ENCODE data around the gene PPARA. TPM values are rescaled to one million over a fixed set of nuclear protein-coding genes. Genes with fewer than 3 reads are reported as not detected.

Gene PPARA
- total RNA-seq, 2 donors from 2014 or later = 48.4 to 67.1 TPM

DNA sequence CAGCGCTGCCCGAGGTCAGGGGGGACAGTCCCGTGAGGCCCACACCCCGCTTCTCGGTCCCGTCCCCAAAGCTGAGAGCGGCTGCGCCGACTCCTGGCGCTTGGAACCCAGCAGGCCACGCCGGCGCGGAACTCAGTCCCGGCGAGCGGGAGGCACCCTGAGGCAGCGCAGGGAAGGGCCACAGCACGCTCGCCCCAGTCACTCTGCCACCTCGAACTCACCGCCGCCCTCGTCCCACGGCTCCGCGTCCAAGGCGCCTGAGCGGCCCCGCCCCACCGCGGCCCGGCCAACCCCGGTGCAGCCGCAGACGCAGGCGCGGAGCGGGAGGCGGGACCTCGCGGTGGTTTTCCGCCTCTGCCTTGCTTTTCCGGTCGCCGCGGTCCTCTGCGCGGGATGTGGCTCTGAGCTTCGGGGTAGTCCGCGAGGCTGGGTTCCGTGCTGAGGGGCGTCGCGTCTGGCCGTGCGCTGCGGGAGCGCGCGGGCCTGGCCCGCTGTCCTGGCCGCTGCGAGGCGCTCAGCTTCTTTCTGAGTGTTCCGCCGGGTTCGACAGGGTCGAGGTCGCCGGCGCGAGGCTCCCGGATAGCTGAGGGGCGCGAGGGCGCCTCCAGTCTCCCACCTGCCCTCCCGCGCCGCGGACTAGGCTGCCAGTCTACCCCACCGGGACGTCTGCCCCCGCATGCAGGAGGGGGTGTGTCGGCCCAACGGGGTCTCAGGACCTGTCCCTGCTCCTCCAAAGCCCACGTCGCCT is 99.9 kb downstream of the PPARA start, which contains the start of gene CDPF1:
Gene CDPF1 (minus strand): TSS at position 259 of the 748 bp plus-strand sequence. CDS start 2,009 bp downstream, outside the sequence.
- Histone ChIP-seq H3K4me3 (peak within 1 kb of the TSS; percentile 75 to 85), H3K27ac (peak within 1 kb of the TSS; percentile 94 to 95), H3K4me1 (peaks cover 0 to 47% of the 10 kb centered on the region in 2 donors), H3K27me3 (no peaks in the 10 kb centered on the region), H3K9me3 (no peaks in the 10 kb centered on the region), H3K36me3 (no peaks in the 10 kb centered on the region)
- peak; percentile 89 for DNase-seq (ENCODE audit: low spot score)
- TF ChIP-seq, protein P1, sequence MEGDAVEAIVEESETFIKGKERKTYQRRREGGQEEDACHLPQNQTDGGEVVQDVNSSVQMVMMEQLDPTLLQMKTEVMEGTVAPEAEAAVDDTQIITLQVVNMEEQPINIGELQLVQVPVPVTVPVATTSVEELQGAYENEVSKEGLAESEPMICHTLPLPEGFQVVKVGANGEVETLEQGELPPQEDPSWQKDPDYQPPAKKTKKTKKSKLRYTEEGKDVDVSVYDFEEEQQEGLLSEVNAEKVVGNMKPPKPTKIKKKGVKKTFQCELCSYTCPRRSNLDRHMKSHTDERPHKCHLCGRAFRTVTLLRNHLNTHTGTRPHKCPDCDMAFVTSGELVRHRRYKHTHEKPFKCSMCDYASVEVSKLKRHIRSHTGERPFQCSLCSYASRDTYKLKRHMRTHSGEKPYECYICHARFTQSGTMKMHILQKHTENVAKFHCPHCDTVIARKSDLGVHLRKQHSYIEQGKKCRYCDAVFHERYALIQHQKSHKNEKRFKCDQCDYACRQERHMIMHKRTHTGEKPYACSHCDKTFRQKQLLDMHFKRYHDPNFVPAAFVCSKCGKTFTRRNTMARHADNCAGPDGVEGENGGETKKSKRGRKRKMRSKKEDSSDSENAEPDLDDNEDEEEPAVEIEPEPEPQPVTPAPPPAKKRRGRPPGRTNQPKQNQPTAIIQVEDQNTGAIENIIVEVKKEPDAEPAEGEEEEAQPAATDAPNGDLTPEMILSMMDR (IDR thresholded peaks at IDR 0.05) = no peak

DNA sequence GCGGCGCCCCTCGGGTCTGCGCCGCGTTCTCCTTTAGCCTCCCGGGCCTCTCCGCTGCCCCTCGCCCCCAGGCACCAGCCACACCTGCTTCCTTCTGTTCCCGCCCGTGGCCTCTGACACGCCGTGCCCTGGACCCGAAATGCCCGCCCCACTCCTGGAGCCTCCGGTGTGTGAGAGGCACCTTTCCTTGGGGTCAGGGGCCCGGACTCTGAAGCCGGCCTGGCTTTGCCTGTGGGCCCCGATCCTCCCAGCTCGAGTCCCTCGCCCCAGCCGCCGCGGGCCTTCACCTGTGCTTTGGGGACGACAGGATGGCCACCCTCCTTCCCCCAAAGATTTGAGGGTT is 100.4 kb downstream of the PPARA start:
- DNase-seq (ENCODE audit: low spot score) = no peak
- H3K4me1 ChIP-seq = peaks cover 0 to 41% of the 10 kb centered on the region in 2 donors
- TF ChIP-seq, protein P1 (IDR thresholded peaks at IDR 0.05) = no peak

DNA sequence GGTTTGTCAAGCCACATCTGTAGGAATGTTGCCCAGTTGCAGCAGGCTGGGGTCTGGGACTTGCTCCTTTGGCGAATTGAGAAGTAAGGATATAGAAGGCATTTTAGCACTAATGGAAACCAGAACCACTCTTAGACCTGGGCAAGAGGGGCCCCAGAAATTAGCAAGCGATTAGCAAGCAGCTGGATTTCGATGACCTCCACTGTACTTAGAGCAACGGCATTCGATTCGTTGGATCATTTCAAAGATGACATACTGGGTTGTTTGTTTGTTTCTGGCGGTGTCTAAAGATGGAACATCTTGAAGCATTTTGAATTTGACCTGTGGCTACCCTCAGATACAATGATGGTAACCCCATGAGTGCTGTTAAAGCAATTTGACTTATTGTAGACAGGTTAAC is 100.9 kb downstream of the PPARA start:
- H3K4me1 ChIP-seq = peaks cover 0 to 36% of the 10 kb centered on the region in 2 donors
- DNase-seq (ENCODE audit: low spot score) = no peak
- no peaks in the 10 kb centered on the region for H3K27me3 ChIP-seq
- TF ChIP-seq, protein P1 (IDR thresholded peaks at IDR 0.05) = no peak
- no peaks in the 10 kb centered on the region for H3K9me3 ChIP-seq
- no peaks in the 10 kb centered on the region for H3K36me3 ChIP-seq
- H3K4me3 ChIP-seq = peak overlapping the region; percentile 75 to 85
- H3K27ac ChIP-seq = peak overlapping the region; percentile 94 to 95

More for the DNA sequence above, 100.4 kb downstream of the PPARA start:
- no peaks in the 10 kb centered on the region for H3K27me3 ChIP-seq
- H3K36me3 ChIP-seq = no peaks in the 10 kb centered on the region
- H3K27ac ChIP-seq = peak overlapping the region; percentile 94 to 95
- H3K9me3 ChIP-seq = no peaks in the 10 kb centered on the region
- H3K4me3 ChIP-seq = peak overlapping the region; percentile 75 to 85

DNA sequence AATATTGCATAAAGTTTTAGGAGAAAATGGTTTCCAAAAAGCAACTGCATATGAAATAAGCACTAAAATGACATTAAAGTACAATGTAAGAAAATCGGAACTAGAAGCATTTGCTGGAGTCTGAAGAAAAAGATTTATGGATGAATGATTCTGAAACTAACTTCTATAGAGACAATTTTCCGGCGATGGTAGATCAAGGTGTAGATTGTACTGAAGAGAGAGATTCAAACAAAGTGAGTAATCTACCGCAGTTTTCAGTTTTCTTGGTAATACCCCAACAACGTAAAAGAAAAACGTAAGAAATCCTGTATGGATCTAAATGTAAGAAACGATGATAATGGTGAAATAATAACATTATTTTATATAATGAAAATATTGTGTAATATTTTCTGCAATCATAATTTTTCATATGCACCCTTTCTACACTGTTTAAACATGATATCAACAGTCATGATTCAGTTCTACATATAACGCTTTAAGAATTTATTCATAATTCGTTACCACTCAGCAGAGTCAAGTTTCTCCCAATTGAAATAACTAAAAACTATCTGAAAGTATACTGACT is 101.6 kb downstream of the PPARA start:
- H3K36me3 ChIP-seq = no peaks in the 10 kb centered on the region
- no peak overlapping the region for H3K4me3 ChIP-seq
- no peak for DNase-seq (ENCODE audit: low spot score)
- H3K27me3 ChIP-seq = no peaks in the 10 kb centered on the region
- TF ChIP-seq, protein P1 (IDR thresholded peaks at IDR 0.05) = no peak
- H3K4me1 ChIP-seq = peaks cover 0 to 30% of the 10 kb centered on the region in 2 donors
- H3K27ac ChIP-seq = no peak overlapping the region
- no peaks in the 10 kb centered on the region for H3K9me3 ChIP-seq

DNA sequence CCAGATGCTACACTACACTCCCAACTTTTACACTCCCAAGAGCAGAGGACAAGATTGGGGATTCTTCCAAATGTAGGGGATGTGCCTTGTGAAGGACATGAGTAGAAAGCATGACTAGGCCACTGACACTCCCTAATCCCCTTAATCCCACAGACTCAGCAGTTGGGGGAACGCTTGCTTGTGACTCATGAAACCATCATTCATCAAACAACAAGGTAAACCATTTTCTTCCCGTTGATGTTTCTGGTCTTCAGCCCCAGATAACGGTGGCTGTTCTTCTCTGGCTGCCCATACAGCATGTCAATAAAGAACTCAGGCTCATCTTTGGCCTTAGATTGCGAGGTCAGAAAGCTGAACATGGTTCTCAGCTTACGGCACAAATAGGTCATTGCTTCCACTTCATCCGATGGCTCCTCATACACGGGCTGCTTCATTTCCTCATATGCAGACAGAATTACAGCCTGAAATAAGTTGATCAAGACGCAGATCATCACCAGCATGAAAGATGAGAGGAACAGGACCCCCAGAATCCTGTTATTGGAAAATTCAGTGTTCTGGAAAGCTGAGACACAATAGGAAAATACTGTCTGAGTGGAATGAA is 106.1 kb downstream of the PPARA start:
- H3K4me1 ChIP-seq = peaks cover 0 to under 1% of the 10 kb centered on the region in 2 donors
- H3K4me3 ChIP-seq = no peak overlapping the region
- H3K27me3 ChIP-seq = no peaks in the 10 kb centered on the region
- DNase-seq (ENCODE audit: low spot score) = no peak
- H3K36me3 ChIP-seq = no peaks in the 10 kb centered on the region
- H3K27ac ChIP-seq = no peak overlapping the region
- TF ChIP-seq, protein P1 (IDR thresholded peaks at IDR 0.05) = no peak
- no peaks in the 10 kb centered on the region for H3K9me3 ChIP-seq
